HG02852 (cell line): ENCODE results near the gene ZNF700.
"Not testable (repeated sequence)": the region's sequence is repeated elsewhere in the genome, so short reads cannot be mapped to it uniquely, and the experiment has no call there.

Experiments
- ATAC-seq: cut with Tn5 transposase; IDR thresholded peaks from one replicate; pipeline ENCODE4 v1.9.1; 2021; ENCODE audit warnings: mild to moderate bottlenecking, moderate library complexity; ENCODE audit not compliant: unreplicated experiment

ZNF700 gene

GRCh38 chr19:11924886-11925650 lies at the start of gene ZNF700:
TSS of gene ZNF700 (plus strand) at chr19:11925107. CDS start at chr19:11925211, 104 bp downstream.
- ATAC-seq: peak; percentile 86

- ATAC-seq: not testable (repeated sequence)
Observed at GRCh38 chr19:11879687-11880266, 45.1 kb upstream of the ZNF700 start.

GRCh38 chr19:11880598-11880997 lies 44.3 kb upstream of the ZNF700 start:
- no peak for ATAC-seq

- no peak for ATAC-seq
Observed at GRCh38 chr19:11881151-11881800, 43.6 kb upstream of the ZNF700 start.

GRCh38 chr19:11882606-11883005 lies 42.3 kb upstream of the ZNF700 start:
- no peak for ATAC-seq

- no peak for ATAC-seq
Observed at GRCh38 chr19:11887234-11887610, 37.7 kb upstream of the ZNF700 start.

GRCh38 chr19:11887611-11888531 lies 37.0 kb upstream of the ZNF700 start, which contains the start of gene ZNF69:
TSS of gene ZNF69 (plus strand) at chr19:11887782. CDS start at chr19:11887924, 142 bp downstream.
- ATAC-seq: no peak

GRCh38 chr19:11889901-11890300 lies 35.0 kb upstream of the ZNF700 start:
- not testable (repeated sequence) for ATAC-seq

- ATAC-seq: no peak
Observed at GRCh38 chr19:11890634-11891033, 34.3 kb upstream of the ZNF700 start.

GRCh38 chr19:11894851-11895250 lies 30.1 kb upstream of the ZNF700 start:
- ATAC-seq: no peak

- no peak for ATAC-seq
Observed at GRCh38 chr19:11902228-11902627, 22.7 kb upstream of the ZNF700 start.

- no peak for ATAC-seq
Observed at GRCh38 chr19:11905928-11906327, 19.0 kb upstream of the ZNF700 start.

- ATAC-seq: not testable (repeated sequence)
Observed at GRCh38 chr19:11911937-11912336, 13.0 kb upstream of the ZNF700 start.

- not testable (repeated sequence) for ATAC-seq
Observed at GRCh38 chr19:11914417-11915051, 10.4 kb upstream of the ZNF700 start.

- no peak for ATAC-seq
Observed at GRCh38 chr19:11921852-11922495, 2.9 kb upstream of the ZNF700 start.

GRCh38 chr19:11925651-11926187 lies 812 bp downstream of the ZNF700 start:
- ATAC-seq: not testable (repeated sequence)

- no peak for ATAC-seq
Observed at GRCh38 chr19:11927227-11927626, 2.3 kb downstream of the ZNF700 start.

GRCh38 chr19:11931051-11931450 lies 6.1 kb downstream of the ZNF700 start:
- no peak for ATAC-seq

GRCh38 chr19:11931513-11931912 lies 6.6 kb downstream of the ZNF700 start:
- ATAC-seq: no peak

GRCh38 chr19:11935829-11936228 lies 10.9 kb downstream of the ZNF700 start:
- ATAC-seq: not testable (repeated sequence)
